Measurements from ENCODE around the gene SIRPB2.

- TF ChIP-seq CTCF (IDR thresholded peaks at IDR 0.05; ENCODE audit: poor library complexity) (no peak), EZH2 (IDR thresholded peaks at IDR 0.05; ENCODE audit: borderline replicate concordance) (no peak)
Observed at GRCh38 chr20:1533059-1533458, 41.8 kb upstream of the SIRPB2 start.
